ENCODE results near the gene RGS17.

The RGS17 gene

DNA sequence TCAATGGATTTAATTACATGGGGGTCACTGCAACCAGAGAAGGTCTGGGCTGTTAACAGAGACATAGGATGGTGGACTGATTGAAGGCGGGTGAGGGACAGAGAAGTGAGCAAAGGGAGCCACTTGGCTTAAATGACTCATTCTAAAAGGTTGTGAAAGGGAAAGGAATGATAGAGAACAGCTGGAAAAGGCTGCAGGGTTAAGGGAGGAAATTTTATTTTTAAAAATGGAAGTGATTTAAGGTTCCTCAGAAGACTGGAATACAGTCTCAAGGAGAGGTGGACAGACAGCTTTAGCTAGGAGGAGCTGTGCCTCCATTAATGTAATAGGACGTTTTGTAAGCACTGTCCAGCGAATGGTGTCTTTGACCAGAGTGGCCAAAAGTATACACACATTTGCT is 46.7 kb downstream of the RGS17 start:
- DNase-seq (ENCODE audit: low read depth in 2 of 2), result no peak

DNA sequence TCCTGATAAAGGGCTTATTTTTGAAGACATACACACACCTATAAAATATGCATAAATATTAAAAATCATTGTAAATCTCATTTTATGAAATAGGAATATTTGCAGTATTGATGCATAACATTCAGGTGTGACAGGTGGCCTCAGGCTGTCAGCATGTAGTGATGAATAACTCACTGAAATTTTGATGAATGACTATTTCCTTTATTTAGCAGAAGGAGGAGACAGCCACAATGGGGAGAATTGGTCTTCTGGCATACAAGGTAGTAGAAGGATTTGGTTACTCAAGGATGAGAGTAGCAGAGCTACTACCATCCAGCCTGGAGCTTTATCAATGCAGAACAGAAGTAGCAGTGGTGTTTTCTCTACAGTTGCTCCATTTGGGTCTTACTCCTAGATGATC is 47.2 kb downstream of the RGS17 start:
- no peak for DNase-seq (ENCODE audit: low read depth in 2 of 2)

DNA sequence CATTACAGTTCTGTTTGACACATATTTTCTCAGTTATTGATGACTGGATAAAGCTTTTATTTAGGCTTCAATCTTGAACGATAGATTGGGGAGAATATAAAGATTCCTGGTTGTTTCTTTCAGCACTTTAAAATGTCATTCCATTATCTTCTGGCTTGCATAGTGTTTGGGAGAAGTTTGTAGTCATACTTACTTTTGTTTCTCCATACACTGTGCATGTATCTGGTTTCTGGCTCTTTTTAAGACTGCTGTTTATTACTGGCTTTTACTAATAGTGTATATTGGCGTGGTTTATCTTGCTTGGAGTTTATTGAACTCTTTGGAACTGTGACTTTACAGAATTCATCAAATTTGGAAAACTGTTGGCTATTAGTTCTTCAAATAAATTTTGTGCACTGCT is 49.2 kb downstream of the RGS17 start:
- DNase-seq (ENCODE audit: low read depth in 2 of 2), result no peak

DNA sequence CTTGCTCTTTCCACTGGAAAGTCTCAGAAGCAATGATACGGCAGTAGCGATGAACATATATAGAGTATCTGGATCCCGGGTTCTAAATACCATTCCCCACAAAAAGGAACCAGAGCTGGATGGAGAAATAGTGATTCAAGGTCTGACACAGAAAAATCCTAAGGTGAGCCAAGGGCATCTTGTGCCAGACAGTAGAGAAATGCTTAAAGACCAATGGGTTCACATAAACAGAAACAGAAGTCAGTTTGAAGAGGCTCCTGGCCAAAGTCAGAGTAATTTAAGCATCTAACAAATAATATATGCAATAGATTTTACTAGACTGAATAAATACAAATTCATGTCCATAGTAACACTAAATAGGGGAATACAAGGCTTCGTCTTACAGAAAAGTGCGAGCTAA is 54.7 kb downstream of the RGS17 start:
- DNase-seq (ENCODE audit: low read depth in 2 of 2), result no peak

DNA sequence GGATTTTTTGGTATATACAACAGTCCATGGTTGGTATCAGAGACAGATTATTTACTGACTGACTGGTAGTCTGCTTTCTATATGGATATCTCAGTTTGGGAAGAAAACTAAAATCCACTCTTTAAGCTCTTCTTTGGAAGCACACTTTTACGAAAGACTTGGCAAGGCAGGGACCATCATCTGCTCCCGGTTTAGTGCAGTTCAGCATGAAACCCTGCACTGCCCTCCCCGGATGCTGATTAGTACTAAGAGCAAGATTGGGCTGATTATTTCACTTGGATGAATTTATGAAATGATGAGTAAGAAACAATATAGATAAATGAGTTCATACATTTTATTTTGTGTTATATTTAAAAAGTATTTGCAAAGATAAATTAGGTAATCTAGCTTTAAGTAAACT is 56.3 kb downstream of the RGS17 start:
- no peak for DNase-seq (ENCODE audit: low read depth in 2 of 2)

DNA sequence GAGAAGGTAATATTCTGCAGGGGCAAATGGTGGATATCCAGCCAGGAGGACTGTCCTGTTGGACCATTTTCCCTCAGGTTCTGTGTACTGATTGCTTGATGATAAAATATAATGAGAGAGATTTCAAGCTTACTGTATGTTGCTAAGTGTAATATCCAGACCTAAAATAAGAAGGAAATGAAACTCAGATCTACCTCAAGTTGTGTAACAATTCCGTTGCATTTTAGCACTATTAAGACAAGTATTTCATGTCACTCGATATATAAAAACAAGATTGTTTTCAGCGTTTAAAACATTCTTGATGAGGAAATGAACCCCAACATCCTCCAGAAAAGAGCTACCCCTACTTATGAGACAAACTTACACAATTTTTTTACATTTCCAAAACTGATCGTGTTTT is 57.2 kb downstream of the RGS17 start:
- no peak for DNase-seq (ENCODE audit: low read depth in 2 of 2)

DNA sequence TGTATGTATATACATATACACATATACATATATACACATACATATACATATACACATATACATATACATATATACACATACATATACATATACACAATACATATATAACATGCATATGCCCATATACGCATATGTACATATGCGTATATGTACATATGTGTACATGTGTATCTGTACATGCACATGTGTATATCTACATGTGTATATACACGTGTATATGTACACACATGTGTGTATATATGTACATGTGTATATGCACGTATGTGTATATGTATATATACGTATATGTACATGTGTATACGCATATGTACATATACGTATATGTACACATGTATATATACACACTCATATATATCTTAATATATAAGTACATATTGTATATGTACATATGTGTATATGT is 60.3 kb downstream of the RGS17 start:
- no peak for DNase-seq (ENCODE audit: low read depth in 2 of 2)

DNA sequence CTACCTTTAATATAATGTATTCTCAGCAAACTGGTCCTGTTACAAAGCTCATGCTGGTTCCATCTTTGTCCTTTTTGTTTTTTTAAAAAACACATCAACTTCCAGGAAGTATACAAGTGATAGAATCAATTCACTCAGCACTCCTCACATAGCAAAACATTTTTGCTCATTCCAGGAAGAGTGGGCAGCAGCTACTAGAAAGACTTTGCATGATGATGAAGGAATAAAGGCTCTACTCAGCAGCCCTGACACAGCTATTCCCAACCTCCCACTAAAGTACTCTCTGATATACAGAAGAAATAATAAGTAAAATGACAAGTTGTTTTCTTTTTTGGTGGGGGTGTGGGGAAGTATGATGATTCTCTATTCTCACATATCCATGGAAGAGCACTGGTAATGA is 61.2 kb downstream of the RGS17 start:
- no peak for DNase-seq (ENCODE audit: low read depth in 2 of 2)

DNA sequence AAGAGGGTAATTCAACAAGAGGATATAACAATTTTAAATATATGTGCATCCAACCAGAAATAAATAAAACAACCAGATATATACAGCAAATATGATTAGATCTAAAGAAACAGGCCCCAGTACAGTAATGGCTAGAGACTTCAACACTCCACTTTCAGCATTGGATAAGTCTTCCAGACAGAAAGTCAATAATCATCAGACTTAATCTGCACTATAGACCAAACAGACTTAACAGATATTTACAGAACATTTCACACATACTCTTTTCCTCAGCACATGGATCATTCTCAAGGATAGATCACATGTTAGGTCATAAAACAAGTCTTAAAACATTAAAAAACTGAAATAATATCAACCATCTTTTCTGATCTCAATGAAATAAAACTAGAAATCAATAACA is 65.9 kb downstream of the RGS17 start:
- no peak for DNase-seq (ENCODE audit: low read depth in 2 of 2)

DNA sequence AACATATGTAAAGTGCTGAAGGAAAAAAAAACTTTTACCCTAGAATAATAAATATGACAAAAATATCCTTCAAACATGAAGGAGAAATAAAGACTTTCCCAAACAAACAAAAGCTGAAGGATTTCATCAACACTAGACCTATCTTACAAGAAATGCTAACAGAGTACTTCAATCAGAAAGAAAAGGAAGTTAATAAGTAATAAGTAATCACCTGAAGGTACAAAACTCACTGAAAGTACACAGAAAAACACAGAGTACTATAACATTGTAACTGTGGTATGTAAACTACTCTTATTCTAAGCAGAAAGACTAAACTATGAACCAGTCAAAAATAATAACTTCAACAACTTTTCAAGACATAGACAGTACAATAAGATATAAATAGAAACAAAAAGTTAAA is 67.1 kb downstream of the RGS17 start:
- no peak for DNase-seq (ENCODE audit: low read depth in 2 of 2)

DNA sequence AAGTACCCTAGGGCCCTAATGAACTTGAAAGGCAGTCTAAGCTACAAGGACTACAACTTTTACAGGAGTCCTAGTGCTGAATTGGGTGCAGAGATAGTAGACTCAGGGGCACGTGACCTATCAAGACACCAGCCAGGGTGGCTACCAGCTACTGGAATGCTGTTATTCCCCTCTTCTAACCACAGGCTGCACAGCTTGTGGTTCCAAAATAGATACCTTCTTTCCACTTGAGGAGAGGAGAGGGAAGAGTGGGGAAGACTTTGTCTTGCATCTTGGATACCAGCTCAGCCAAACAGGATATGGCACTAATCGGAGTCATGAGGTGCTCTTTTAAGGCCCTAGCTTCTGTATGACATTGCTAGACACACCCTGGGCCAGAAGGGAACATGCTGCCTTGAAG is 68.6 kb downstream of the RGS17 start:
- no peak for DNase-seq (ENCODE audit: low read depth in 2 of 2)

DNA sequence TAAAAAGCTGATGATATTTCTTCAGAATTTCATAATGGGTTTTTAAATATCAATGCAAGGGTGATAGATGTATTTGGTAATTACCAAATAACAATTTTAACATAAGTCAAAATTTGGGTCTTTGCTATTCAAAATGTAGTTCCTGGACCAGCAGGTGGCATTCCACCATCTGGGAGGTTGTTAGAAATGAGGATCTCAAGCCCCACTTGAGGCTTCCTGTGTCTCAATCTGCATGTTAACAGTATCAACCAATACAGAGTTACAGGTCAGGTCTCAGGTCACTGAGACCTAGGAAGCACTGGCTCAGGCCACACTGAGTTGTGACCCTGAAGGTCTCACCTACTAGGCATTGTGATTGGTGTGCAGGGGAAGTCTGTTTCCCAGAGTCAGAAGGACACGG is 71.3 kb downstream of the RGS17 start:
- DNase-seq (ENCODE audit: low read depth in 2 of 2), result no peak

DNA sequence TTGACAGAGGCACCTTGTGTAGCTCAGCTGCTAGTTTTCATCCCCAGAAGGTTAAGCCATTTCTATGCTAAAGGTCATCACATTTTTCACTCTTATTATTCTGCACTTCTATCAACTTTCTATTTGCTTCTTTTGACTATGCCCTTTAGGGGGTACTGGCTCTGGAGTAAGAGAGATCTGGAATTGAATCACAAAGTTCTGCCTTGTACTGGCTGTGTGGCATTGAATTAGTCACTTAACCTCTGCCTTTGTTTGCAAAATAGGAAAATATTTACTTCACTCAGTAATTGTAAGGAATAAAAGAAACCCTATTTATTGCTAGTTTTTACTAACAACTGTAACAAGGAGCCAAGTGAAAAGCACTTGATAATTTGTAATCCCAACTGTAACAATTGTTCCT is 71.8 kb downstream of the RGS17 start:
- DNase-seq (ENCODE audit: low read depth in 2 of 2), result no peak

DNA sequence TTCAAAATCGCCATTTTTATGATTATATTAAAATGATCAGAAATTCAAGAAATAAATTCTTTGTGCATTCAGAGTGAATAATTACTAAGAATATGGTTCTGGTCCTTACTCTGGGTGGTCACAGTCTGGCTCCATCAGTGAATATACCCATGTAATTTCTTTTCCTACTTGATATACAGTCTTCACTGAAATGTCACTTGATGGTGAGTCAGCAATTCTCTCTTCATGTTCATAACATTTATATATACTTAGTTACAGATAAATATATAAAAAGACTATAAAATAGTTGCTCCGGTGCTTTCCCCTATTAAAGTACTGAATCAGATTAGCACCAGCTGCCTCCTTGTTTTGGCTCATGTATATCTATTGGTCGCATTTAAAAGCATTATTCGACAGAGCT is 72.2 kb downstream of the RGS17 start:
- no peak for DNase-seq (ENCODE audit: low read depth in 2 of 2)

DNA sequence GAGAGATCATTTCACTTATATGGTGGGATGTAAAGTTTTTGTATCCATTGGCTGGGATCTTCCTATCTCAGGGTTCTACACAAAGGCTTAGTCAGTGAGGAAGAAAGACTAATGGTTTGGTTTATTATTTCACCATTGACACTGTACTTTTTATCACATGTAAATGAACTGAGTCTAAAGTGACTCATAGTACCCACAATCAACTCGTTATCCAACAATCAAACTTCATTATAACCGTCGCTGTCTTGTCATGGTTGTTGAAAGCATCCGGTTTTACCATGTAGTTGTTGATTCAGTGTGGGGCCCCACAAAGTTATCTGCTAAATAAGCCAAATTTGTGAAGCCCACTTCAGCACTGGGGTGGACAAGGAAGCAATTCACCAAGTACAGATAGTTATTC is 72.8 kb downstream of the RGS17 start:
- no peak for DNase-seq (ENCODE audit: low read depth in 2 of 2)

DNA sequence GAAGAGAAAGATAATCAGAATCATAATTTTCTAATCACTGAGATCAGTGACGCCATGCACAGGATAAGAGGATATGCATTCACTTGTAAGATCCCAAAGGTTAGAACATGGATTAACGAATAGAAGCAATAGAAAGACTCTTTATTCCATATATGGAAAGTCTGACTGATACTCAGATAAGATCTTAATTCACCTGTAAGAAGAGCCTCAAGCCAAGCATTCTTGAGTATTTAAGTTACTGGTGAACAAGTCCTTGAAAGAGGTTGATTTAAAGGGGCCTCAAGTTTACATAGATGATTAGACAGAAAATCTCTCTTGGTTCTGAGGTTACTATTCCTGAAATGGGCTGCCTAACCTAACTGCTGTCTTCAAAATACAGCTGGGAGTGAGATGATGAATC is 74.8 kb downstream of the RGS17 start:
- no peak for DNase-seq (ENCODE audit: low read depth in 2 of 2)

DNA sequence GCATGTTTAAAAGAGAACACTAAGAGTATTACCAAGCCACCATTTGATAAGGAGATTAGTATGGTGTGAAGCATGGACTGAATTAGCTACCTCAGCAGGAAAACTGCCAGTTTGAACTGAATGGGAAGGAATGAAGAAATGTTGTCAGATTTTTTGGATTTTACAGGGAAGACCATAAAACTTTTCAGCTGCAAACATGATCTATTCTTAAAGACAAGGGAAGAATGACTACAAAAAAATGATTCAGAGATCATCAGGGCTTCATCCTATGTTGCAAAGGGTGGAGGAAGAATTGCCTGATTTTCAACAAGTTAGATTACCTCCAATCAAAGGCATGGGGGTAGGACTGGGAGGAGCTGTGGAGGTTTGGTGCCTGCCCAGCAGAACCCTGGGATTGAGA is 79.3 kb downstream of the RGS17 start:
- no peak for DNase-seq (ENCODE audit: low read depth in 2 of 2)

DNA sequence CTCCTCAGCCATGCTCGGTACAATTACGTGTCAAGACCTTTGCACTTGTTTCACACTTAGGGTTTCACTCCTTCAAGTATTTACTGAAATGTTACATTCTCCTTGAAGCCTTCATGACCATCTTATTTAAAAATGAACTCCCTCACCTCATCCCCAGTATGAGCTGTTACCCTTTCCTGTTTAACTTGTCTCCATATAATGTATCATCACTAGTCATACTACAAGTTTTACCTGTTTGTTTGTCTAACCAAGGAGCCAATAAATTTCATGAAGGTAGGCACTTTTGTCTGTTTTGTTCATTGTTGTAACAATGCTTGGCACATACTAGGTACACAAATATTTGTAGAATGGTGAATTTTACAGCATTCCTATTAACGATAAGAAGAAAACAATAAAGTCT is 82.5 kb downstream of the RGS17 start:
- no peak for DNase-seq (ENCODE audit: low read depth in 2 of 2)

DNA sequence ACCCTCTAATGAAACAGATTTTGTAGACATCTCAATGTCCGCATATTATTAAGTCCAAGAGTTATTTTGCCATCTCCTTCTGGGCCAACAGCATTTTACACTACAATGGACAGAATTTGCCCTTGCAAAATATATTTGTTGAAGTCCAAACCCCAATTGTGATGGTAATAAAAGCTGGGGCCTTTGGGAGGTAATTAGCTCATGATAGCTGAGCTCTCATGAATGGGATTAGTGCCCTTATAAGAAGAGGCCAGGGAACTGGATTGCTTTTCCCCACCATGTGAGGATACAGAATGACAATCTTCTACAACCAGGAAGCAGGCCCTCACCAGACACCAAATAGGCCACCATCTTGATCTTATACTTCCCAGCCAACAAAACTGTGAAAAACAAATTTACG is 83.7 kb downstream of the RGS17 start:
- no peak for DNase-seq (ENCODE audit: low read depth in 2 of 2)

DNA sequence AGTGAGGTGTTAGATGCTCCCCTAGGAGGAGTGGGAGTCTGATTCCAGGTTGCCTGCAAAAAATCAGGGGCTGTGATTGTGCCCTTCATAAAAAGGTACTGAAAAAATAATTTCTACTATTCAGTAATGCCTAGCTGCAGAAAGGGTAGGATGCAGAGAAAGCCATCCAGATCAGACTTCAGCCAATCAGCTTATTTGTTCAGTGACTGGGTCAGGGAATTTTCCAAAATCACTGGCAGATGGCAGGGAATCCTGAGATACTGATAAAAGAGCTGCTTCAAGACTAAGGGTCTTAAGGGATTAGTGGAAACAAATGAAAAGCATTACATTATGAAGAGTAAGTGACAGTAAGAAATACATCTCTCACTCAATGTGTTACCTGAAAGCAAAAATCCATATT is 85.8 kb downstream of the RGS17 start:
- no peak for DNase-seq (ENCODE audit: low read depth in 2 of 2)

DNA sequence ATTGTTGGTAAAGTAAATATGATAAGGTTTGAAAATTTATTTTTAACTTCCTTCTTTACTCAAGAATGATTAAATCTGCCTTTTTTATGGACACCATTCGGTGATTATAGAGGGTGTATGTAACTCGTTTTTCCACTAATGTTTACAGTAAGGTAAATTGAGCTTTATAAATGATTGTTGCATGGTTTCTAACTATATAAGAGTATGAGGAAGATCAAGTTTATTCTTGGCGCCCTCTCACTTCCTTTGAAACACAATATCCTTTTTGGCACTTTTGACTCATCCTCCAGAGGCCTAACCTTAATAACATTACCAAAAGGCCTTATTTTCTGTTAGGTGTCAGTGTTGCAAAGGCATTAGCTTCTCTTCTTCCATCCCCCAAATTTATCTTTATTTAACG is 86.8 kb downstream of the RGS17 start:
- DNase-seq (ENCODE audit: low read depth in 2 of 2), result no peak

DNA sequence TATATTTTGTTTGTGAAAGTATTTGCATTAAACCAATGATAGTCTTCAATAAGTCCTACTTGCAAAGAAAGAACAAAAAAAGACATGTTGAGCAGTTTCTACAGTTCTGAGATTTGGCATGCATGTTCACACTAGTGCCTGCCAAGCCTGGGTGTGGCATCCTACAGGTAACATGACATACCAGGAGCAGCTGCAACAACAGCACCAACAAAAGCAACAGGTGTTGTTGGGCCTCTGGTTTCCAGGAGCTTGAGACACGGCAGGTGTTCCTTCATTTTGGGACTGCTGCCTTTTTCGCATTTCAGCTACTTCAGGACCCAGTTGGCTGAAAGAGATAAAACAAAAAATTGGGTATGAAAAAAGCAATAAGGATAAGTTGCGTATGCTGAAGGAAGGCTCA is 87.4 kb downstream of the RGS17 start:
- no peak for DNase-seq (ENCODE audit: low read depth in 2 of 2)

DNA sequence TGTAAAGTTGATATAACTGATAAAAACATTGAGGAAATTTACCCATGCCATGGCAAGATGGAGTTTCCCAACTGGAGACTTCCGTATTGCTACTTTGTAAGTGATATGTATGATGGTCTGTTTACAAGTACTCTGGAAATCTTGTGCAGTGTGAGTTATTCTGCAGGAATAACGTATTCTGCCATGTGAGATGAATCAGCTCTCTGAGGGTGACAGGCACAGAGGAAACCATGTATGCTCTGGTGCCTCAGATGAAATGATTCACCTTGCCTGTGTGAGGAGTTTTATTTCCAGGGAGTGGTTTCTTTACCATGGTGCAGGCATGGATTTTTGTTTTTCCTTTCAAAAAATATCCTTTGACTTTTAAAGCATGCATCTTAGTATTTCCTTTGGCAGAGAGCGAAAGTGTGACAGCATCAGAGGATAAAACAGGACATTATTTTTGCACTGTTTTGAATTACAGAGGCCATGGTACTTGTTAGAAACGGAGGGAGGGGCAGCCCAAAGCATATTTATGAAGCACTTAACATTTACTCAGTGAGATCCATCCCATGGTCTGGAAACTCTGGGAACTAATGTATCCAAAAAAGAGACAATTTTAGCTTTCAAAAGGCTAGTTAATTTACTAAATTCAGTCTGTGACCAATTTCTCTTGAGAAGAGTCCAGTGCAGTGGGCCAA is 92.6 kb downstream of the RGS17 start:
- DNase-seq (ENCODE audit: low read depth in 2 of 2), result no peak

DNA sequence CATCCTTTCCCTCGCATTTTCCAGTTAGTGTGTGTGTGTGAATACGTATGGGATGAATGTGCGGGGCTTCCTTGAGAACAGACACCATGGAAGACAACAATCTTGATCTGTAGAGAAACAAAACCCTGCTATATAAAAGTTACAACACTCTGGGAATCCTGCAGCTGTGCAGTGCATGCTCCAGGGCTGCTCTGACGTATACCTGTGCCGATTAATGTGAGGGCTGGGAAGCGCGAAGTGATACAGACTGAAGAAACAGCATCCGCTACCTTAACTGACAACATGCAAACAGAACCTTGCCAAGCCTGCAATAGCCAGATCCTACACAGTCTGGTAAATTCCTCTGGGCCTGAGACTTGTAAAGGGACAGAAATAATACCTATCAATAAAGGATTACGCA is 96.9 kb downstream of the RGS17 start:
- DNase-seq (ENCODE audit: low read depth in 2 of 2), result no peak

Data from stimulated activated CD8-positive, alpha-beta memory T cell treated with anti-CD3 and anti-CD28 coated beads, Interleukin-2, amount 100 ng/mL, for 48 hours (primary cell).